HG02571 (cell line): ENCODE results near the gene TMEM242.

Experiments
- ATAC-seq: cut with Tn5 transposase; IDR thresholded peaks from one replicate; pipeline ENCODE4 v1.9.1; 2021; ENCODE audit warnings: mild to moderate bottlenecking, moderate library complexity; ENCODE audit not compliant: unreplicated experiment

Gene TMEM242

GRCh38 chr6:157253699-157254098, 69.6 kb downstream of the TMEM242 start:
- ATAC-seq: no peak

GRCh38 chr6:157253017-157253416, 70.3 kb downstream of the TMEM242 start:
- no peak for ATAC-seq

GRCh38 chr6:157251586-157252247, 71.6 kb downstream of the TMEM242 start:
- ATAC-seq: no peak

- ATAC-seq: no peak
Measured at GRCh38 chr6:157249826-157250225, 73.5 kb downstream of the TMEM242 start.

GRCh38 chr6:157248264-157248663, 75.1 kb downstream of the TMEM242 start:
- ATAC-seq: no peak

GRCh38 chr6:157246771-157247484, 76.4 kb downstream of the TMEM242 start:
- ATAC-seq: no peak

GRCh38 chr6:157246048-157246630, 77.2 kb downstream of the TMEM242 start:
- ATAC-seq: no peak

- ATAC-seq: no peak
Measured at GRCh38 chr6:157245436-157245835, 77.9 kb downstream of the TMEM242 start.

GRCh38 chr6:157244780-157245179, 78.5 kb downstream of the TMEM242 start:
- ATAC-seq: no peak

GRCh38 chr6:157244175-157244574, 79.1 kb downstream of the TMEM242 start:
- no peak for ATAC-seq

GRCh38 chr6:157242791-157243190, 80.5 kb downstream of the TMEM242 start:
- no peak for ATAC-seq

GRCh38 chr6:157240960-157241311, 82.4 kb downstream of the TMEM242 start:
- no peak for ATAC-seq

- ATAC-seq: no peak
Measured at GRCh38 chr6:157240059-157240959, 83.0 kb downstream of the TMEM242 start.

- no peak for ATAC-seq
Measured at GRCh38 chr6:157239671-157240058, 83.7 kb downstream of the TMEM242 start.
